ENCODE measurements around the gene LINC01488.

DNA sequence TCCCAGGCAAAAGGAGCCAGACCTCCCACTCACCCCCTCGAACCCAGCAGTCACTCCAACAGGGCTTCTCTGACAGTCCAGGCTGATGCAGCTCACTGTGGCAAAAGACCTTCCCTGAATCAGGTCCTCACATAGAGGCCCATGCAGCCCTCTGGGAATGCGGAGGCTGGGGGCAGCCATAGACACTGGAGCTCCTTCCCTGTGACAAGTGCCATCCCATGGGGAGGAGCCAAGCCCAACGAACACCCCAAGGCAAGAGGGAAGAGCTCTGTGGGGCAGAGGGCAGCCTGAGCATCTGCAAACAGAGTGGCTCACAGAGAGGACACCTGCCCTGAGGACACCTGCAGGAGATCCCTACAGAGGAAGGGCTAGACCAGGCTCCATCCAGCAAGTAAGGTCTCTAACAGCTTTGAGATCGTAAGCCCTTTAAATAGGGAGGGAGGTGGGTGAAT lies at the start of gene LINC01488:
- TF ChIP-seq, protein P1, sequence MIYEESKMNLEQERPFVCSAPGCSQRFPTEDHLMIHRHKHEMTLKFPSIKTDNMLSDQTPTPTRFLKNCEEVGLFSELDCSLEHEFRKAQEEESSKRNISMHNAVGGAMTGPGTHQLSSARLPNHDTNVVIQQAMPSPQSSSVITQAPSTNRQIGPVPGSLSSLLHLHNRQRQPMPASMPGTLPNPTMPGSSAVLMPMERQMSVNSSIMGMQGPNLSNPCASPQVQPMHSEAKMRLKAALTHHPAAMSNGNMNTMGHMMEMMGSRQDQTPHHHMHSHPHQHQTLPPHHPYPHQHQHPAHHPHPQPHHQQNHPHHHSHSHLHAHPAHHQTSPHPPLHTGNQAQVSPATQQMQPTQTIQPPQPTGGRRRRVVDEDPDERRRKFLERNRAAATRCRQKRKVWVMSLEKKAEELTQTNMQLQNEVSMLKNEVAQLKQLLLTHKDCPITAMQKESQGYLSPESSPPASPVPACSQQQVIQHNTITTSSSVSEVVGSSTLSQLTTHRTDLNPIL (CRISPR knock-in tag; IDR thresholded peaks at IDR 0.05; ENCODE audit: low read depth): no peak
- TF ChIP-seq, protein P2, sequence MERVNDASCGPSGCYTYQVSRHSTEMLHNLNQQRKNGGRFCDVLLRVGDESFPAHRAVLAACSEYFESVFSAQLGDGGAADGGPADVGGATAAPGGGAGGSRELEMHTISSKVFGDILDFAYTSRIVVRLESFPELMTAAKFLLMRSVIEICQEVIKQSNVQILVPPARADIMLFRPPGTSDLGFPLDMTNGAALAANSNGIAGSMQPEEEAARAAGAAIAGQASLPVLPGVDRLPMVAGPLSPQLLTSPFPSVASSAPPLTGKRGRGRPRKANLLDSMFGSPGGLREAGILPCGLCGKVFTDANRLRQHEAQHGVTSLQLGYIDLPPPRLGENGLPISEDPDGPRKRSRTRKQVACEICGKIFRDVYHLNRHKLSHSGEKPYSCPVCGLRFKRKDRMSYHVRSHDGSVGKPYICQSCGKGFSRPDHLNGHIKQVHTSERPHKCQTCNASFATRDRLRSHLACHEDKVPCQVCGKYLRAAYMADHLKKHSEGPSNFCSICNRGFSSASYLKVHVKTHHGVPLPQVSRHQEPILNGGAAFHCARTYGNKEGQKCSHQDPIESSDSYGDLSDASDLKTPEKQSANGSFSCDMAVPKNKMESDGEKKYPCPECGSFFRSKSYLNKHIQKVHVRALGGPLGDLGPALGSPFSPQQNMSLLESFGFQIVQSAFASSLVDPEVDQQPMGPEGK (CRISPR knock-in tag; IDR thresholded peaks at IDR 0.05; ENCODE audit: borderline replicate concordance): no peak
- no peak for TF ChIP-seq ZFP30 (CRISPR knock-in tag; IDR thresholded peaks at IDR 0.05)
- TF ChIP-seq ZC3H10 (CRISPR knock-in tag; IDR thresholded peaks at IDR 0.05): no peak
- TF ChIP-seq, protein P3, sequence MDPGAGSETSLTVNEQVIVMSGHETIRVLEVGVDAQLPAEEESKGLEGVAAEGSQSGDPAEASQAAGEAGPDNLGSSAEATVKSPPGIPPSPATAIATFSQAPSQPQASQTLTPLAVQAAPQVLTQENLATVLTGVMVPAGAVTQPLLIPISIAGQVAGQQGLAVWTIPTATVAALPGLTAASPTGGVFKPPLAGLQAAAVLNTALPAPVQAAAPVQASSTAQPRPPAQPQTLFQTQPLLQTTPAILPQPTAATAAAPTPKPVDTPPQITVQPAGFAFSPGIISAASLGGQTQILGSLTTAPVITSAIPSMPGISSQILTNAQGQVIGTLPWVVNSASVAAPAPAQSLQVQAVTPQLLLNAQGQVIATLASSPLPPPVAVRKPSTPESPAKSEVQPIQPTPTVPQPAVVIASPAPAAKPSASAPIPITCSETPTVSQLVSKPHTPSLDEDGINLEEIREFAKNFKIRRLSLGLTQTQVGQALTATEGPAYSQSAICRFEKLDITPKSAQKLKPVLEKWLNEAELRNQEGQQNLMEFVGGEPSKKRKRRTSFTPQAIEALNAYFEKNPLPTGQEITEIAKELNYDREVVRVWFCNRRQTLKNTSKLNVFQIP (CRISPR knock-in tag; IDR thresholded peaks at IDR 0.05; ENCODE audit: borderline replicate concordance, low read depth): no peak
- no peak for TF ChIP-seq ARNTL (CRISPR knock-in tag; IDR thresholded peaks at IDR 0.05; ENCODE audit: borderline replicate concordance, low read depth)
- TF ChIP-seq, protein P4, sequence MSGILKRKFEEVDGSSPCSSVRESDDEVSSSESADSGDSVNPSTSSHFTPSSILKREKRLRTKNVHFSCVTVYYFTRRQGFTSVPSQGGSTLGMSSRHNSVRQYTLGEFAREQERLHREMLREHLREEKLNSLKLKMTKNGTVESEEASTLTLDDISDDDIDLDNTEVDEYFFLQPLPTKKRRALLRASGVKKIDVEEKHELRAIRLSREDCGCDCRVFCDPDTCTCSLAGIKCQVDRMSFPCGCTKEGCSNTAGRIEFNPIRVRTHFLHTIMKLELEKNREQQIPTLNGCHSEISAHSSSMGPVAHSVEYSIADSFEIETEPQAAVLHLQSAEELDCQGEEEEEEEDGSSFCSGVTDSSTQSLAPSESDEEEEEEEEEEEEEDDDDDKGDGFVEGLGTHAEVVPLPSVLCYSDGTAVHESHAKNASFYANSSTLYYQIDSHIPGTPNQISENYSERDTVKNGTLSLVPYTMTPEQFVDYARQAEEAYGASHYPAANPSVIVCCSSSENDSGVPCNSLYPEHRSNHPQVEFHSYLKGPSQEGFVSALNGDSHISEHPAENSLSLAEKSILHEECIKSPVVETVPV (CRISPR knock-in tag; IDR thresholded peaks at IDR 0.05): no peak
- TF ChIP-seq SNAI2 (CRISPR knock-in tag; IDR thresholded peaks at IDR 0.05): no peak
- no peak for TF ChIP-seq ZNF565 (CRISPR knock-in tag; conservative IDR thresholded peaks at IDR 0.05; ENCODE audit: low read depth)
- no peak for TF ChIP-seq GLIS3 (CRISPR knock-in tag; IDR thresholded peaks at IDR 0.05)
- no peak for TF ChIP-seq TOX (CRISPR knock-in tag; IDR thresholded peaks at IDR 0.05; ENCODE audit: borderline replicate concordance)
